Adipose tissue (tissue), 3 donors: ENCODE measurements around the gene HOXA6. TPM values are rescaled to one million over a fixed set of nuclear protein-coding genes. Genes with fewer than 3 reads are reported as not detected.
A peak's percentile ranks its signal among the peaks of the same experiment; 100 is the strongest.

Source experiments
- H3K27ac ChIP-seq: one replicate; pipeline ENCODE4 v1.5.1; 2013; ENCODE audit warnings: low read depth, low read length
- WGBS, 3 donors: extraction: QIAGEN DNeasy Blood & Tissue Kit; methylation state at CpG; one replicate each; pipeline ENCODE4 v1.1.7; 2013; 5-methylcytosine and 5-hydroxymethylcytosine counted together
- polyA plus RNA-seq, 3 donors: library from polyadenylated mRNA; stranded (reverse); fragments of 200-250 nt; gene quantifications; one replicate each; pipeline ENCODE4 v1.2.3, GENCODE V29; 2013
- donor health status: healthy with polysubstance abuse.
- donor health status: Bipolar disorder and iron deficiency.
- donor health status: healthy.

The HOXA6 gene
- polyA plus RNA-seq, 3 donors, result 0.39 to 3.6 (median 1.5) TPM

- WGBS, 3 donors, result 43 to 82% (median 75%) methylated on average over 2 of the region's 2 CpGs
- no peak overlapping the region for H3K27ac ChIP-seq
Observed at GRCh38 chr7:27132214-27132613, 15.4 kb downstream of the HOXA6 start.

- no peak overlapping the region for H3K27ac ChIP-seq
- 18 to 58% (median 51%) methylated on average over 12 of the region's 12 CpGs for WGBS, 3 donors
Observed at GRCh38 chr7:27131390-27131819, 16.2 kb downstream of the HOXA6 start.

- peak within 1 kb of the TSS; percentile 5 for H3K27ac ChIP-seq
Observed at GRCh38 chr7:27130540-27131389, 16.8 kb downstream of the HOXA6 start, which contains the start of gene HOXA4. Gene HOXA4, minus strand, starts transcription at chr7:27130757. Its CDS starts 24 bp downstream, at chr7:27130733.

GRCh38 chr7:27129729-27130539, 17.6 kb downstream of the HOXA6 start:
- 13 to 35% (median 21%) methylated on average over 61 to 72 of the region's 72 CpGs for WGBS, 3 donors
- peak overlapping the region; percentile 5 for H3K27ac ChIP-seq

More at GRCh38 chr7:27130540-27131389, 16.8 kb downstream of the HOXA6 start, which contains the start of gene HOXA4:
- WGBS, 3 donors, result 10 to 16% (median 14%) methylated on average over 56 to 67 of the region's 67 CpGs

GRCh38 chr7:27128776-27129728, 18.5 kb downstream of the HOXA6 start:
- H3K27ac ChIP-seq, result no peak overlapping the region
- WGBS, 3 donors, result 23 to 63% (median 46%) methylated on average over 28 of the region's 28 CpGs

- WGBS, 3 donors, result 34 to 51% (median 35%) methylated on average over 2 of the region's 2 CpGs
- no peak overlapping the region for H3K27ac ChIP-seq
Observed at GRCh38 chr7:27128034-27128433, 19.5 kb downstream of the HOXA6 start.

GRCh38 chr7:27126596-27127327, 20.8 kb downstream of the HOXA6 start:
- WGBS, 3 donors, result 18 to 70% (median 64%) methylated on average over 3 of the region's 3 CpGs
- no peak overlapping the region for H3K27ac ChIP-seq

GRCh38 chr7:27125986-27126394, 21.6 kb downstream of the HOXA6 start:
- WGBS, 3 donors, result 22 to 55% (median 51%) methylated on average over 5 of the region's 5 CpGs
- no peak overlapping the region for H3K27ac ChIP-seq

- no peak overlapping the region for H3K27ac ChIP-seq
Observed at GRCh38 chr7:27124902-27125689, 22.5 kb downstream of the HOXA6 start.

GRCh38 chr7:27124096-27124901, 23.3 kb downstream of the HOXA6 start:
- WGBS, 3 donors, result 30 to 65% (median 56%) methylated on average over 43 of the region's 43 CpGs
- no peak overlapping the region for H3K27ac ChIP-seq

More at GRCh38 chr7:27124902-27125689, 22.5 kb downstream of the HOXA6 start:
- WGBS, 3 donors, result 39 to 73% (median 73%) methylated on average over 8 of the region's 8 CpGs

- H3K27ac ChIP-seq, result peak overlapping the region; percentile 89
- WGBS, 3 donors, result 29 to 72% (median 69%) methylated on average over 22 to 26 of the region's 26 CpGs
Observed at GRCh38 chr7:27123477-27124053, 24.0 kb downstream of the HOXA6 start.

- 17 to 53% (median 49%) methylated on average over 14 of the region's 14 CpGs for WGBS, 3 donors
- peak overlapping the region; percentile 89 for H3K27ac ChIP-seq
Observed at GRCh38 chr7:27123007-27123476, 24.5 kb downstream of the HOXA6 start.

GRCh38 chr7:27122077-27122910, 25.3 kb downstream of the HOXA6 start:
- peak overlapping the region; percentile 40 for H3K27ac ChIP-seq
- 25 to 64% (median 54%) methylated on average over 42 of the region's 42 CpGs for WGBS, 3 donors

GRCh38 chr7:27121684-27122076, 25.9 kb downstream of the HOXA6 start:
- 36 to 63% (median 57%) methylated on average over 7 of the region's 7 CpGs for WGBS, 3 donors
- peak overlapping the region; percentile 40 for H3K27ac ChIP-seq
